Measurements from ENCODE around the gene AGAP3. TPM values are rescaled to one million over a fixed set of nuclear protein-coding genes. Genes with fewer than 3 reads are reported as not detected.

The AGAP3 gene
- polyA plus RNA-seq, 1 of the 3 experiments (the other 2 are of a cell fraction), result 126 TPM

GRCh38 chr7:151045967-151046366 lies 40.3 kb upstream of the AGAP3 start:
- WGBS (ENCODE audit: low lambda C conversion rate), result 92% methylated on average over 9 of the region's 9 CpGs
- POLR2A ChIA-PET, result no interaction called here
- no peaks in the 10 kb centered on the region for H3K9me3 ChIP-seq

GRCh38 chr7:151046603-151047573 lies 39.4 kb upstream of the AGAP3 start:
- Histone ChIP-seq H3K27me3 (ENCODE audit: insufficient read depth) (no peaks in the 10 kb centered on the region), H3K4me1 (ENCODE audit: control insufficient read depth in 1 of 2, insufficient read depth in 2 of 2, low read depth in 1 of 2, low read length in 1 of 2) (peaks cover 13 to 39% of the 10 kb centered on the region in 2 experiments), H4K20me1 (ENCODE audit: insufficient read depth) (no peaks in the 10 kb centered on the region), H3K9ac (no peak overlapping the region), H3K4me2 (peak overlapping the region; percentile 60), H3K79me2 (ENCODE audit: insufficient read depth) (no peaks in the 10 kb centered on the region), H2AFZ (ENCODE audit: low read depth) (no peak overlapping the region), H3K36me3 (replicated peaks in 1 of 2; ENCODE audit: control insufficient read depth in 1 of 2, insufficient read depth in 2 of 2, low read length in 1 of 2) (peaks cover 4 to 18% of the 10 kb centered on the region in 2 experiments), H3K9me2 (no peaks in the 10 kb centered on the region), H3K9me3 (no peaks in the 10 kb centered on the region), H3K4me3 (ENCODE audit: low read depth in 2 of 2, low read length in 1 of 2) (no peak overlapping the region), H3F3A (replicated peaks; ENCODE audit: insufficient read depth) (peaks cover 14% of the 10 kb centered on the region), H3K27ac (ENCODE audit: low read depth in 2 of 2, low read length in 1 of 2) (peak overlapping the region; percentile 61 to 78)
- ChIA-PET POLR2A (interaction anchor here (0.9 to 2.1 kb wide), 2 partner anchors 11 to 19 kb away, joined by 4 to 11 read pairs; partner anchors contain the start of genes ABCB8, CDK5 and SLC4A2), CTCF (interaction anchor here (0.8 to 3.7 kb wide), 14 partner anchors 10 to 598 kb away, joined by 3 to 21 read pairs (median 4); partner anchors contain the start of genes ABCB8, CDK5 and SLC4A2)
- DNase-seq, result peak; percentile 88
- WGBS (ENCODE audit: low lambda C conversion rate), result 28% methylated on average over 13 of the region's 14 CpGs
- no peak for TF ChIP-seq NRF1 (IDR thresholded peaks at IDR 0.05; ENCODE audit: low read depth, low read length)
- TF ChIP-seq CHD2 (IDR thresholded peaks at IDR 0.05; ENCODE audit: low read length, partially characterized antibody), result no peak
- TF ChIP-seq MEF2A (IDR thresholded peaks at IDR 0.05; ENCODE audit: borderline replicate concordance, low read depth), result no peak
- TF ChIP-seq USF1 (IDR thresholded peaks at IDR 0.05; ENCODE audit: borderline replicate concordance, low read depth), result no peak
- TF ChIP-seq GATA2 (CRISPR knock-in tag; IDR thresholded peaks at IDR 0.05), result peak; percentile 59
- TF ChIP-seq SIN3A (IDR thresholded peaks at IDR 0.05; ENCODE audit: borderline replicate concordance, low read depth, low read length), result no peak; the same call in 1 of the 2 replicates
- TF ChIP-seq ZBTB33 (IDR thresholded peaks at IDR 0.05; ENCODE audit: borderline replicate concordance, low read depth), result no peak
- TF ChIP-seq GABPA (IDR thresholded peaks at IDR 0.05; ENCODE audit: low read depth), result no peak
- no peak for TF ChIP-seq RAD21 (IDR thresholded peaks at IDR 0.05; ENCODE audit: low read length)
- 0 out of 2 replicates have a peak, but pooled peaks have one; percentile 45 for TF ChIP-seq MAX (IDR thresholded peaks at IDR 0.05; ENCODE audit: low read depth)
- TF ChIP-seq POLR2AphosphoS5 (IDR thresholded peaks at IDR 0.05; ENCODE audit: low read depth, low read length), result peak; percentile 43; the same call in 1 of the 2 replicates
- TF ChIP-seq PBX3 (IDR thresholded peaks at IDR 0.05), result peak; percentile 89
- TF ChIP-seq NFIC (IDR thresholded peaks at IDR 0.05; ENCODE audit: borderline replicate concordance), result peak; percentile 94
- no peak; a peak in 1 of 4 replicates for TF ChIP-seq EP300 (IDR thresholded peaks at IDR 0.05; ENCODE audit: borderline replicate concordance in 1 of 2, low read depth in 1 of 2, low read length in 1 of 2)
- no peak; the same call in 1 of the 2 replicates for TF ChIP-seq SMC3 (IDR thresholded peaks at IDR 0.05; ENCODE audit: low read depth, low read length)
- no peak for TF ChIP-seq TAF1 (IDR thresholded peaks at IDR 0.05; ENCODE audit: borderline replicate concordance, low read depth, low read length)
- TF ChIP-seq RCOR1 (IDR thresholded peaks at IDR 0.05; ENCODE audit: low read length), result no peak
- no peak for TF ChIP-seq RFX5 (IDR thresholded peaks at IDR 0.05; ENCODE audit: low read length)
- TF ChIP-seq USF2 (IDR thresholded peaks at IDR 0.05; ENCODE audit: borderline replicate concordance, low read depth, low read length), result no peak

More at GRCh38 chr7:151045967-151046366, 40.3 kb upstream of the AGAP3 start:
- H3K4me3 ChIP-seq (ENCODE audit: low read depth in 2 of 2, low read length in 1 of 2), result no peak overlapping the region
- H3K27me3 ChIP-seq (ENCODE audit: insufficient read depth), result no peaks in the 10 kb centered on the region
- TF ChIP-seq POLR2AphosphoS5 (IDR thresholded peaks at IDR 0.05; ENCODE audit: low read depth, low read length) (peak; percentile 26; the same call in 1 of the 2 replicates), TAF1 (IDR thresholded peaks at IDR 0.05; ENCODE audit: borderline replicate concordance, low read depth, low read length) (no peak)
- H3K27ac ChIP-seq (ENCODE audit: low read depth in 2 of 2, low read length in 1 of 2), result peak overlapping the region in 1 of 2 experiments; percentile 78; a peak in 1 of 4 replicates
- H3K4me2 ChIP-seq, result no peak overlapping the region
- peaks cover 13 to 39% of the 10 kb centered on the region in 2 experiments for H3K4me1 ChIP-seq (ENCODE audit: control insufficient read depth in 1 of 2, insufficient read depth in 2 of 2, low read depth in 1 of 2, low read length in 1 of 2)
- H3K79me2 ChIP-seq (ENCODE audit: insufficient read depth), result no peaks in the 10 kb centered on the region
- no peak for DNase-seq
- H3K36me3 ChIP-seq (replicated peaks in 1 of 2; ENCODE audit: control insufficient read depth in 1 of 2, insufficient read depth in 2 of 2, low read length in 1 of 2), result peaks cover 4 to 20% of the 10 kb centered on the region in 2 experiments
- H4K20me1 ChIP-seq (ENCODE audit: insufficient read depth), result no peaks in the 10 kb centered on the region
- H3K9me2 ChIP-seq, result no peaks in the 10 kb centered on the region
- H3F3A ChIP-seq (replicated peaks; ENCODE audit: insufficient read depth), result peaks cover 14% of the 10 kb centered on the region
- CTCF ChIA-PET, result interaction anchor here (0.7 to 3.7 kb wide), 8 partner anchors 11 to 80 kb away, joined by 3 to 21 read pairs (median 4); partner anchors contain the start of genes CDK5 and SLC4A2
- H2AFZ ChIP-seq (ENCODE audit: low read depth), result no peak overlapping the region
- no peak overlapping the region for H3K9ac ChIP-seq

Data from SK-N-SH (cell line).